HepG2 (cell line): Measurements from ENCODE around the gene TFAP2A. TPM values are rescaled to one million over a fixed set of nuclear protein-coding genes. Genes with fewer than 3 reads are reported as not detected.

ENCODE experiments used
- HOXD1 ChIP-seq: sonication (generic); formaldehyde crosslinking; IDR thresholded peaks from 2 replicates; pipeline ENCODE4 v1.5.0; 2020; ENCODE audit warnings: missing genetic modification reagents
- MAX ChIP-seq: IDR thresholded peaks from 2 replicates; pipeline ENCODE4 v1.6.1; 2012; ENCODE audit warnings: inconsistent platforms
- MTF1 ChIP-seq: sonication (generic); formaldehyde crosslinking; IDR thresholded peaks from 2 replicates; pipeline ENCODE4 v1.5.0; 2020; ENCODE audit warnings: missing genetic modification reagents
- POGK ChIP-seq: sonication (generic); formaldehyde crosslinking; conservative IDR thresholded peaks from 2 replicates; pipeline ENCODE4 v1.8.0; 2022; ENCODE audit warnings: mild to moderate bottlenecking, moderate library complexity, missing genetic modification reagents
- TCF7 ChIP-seq: sonication (generic); IDR thresholded peaks from 2 replicates; pipeline ENCODE4 v1.6.1; 2016; ENCODE audit warnings: antibody characterized with exemption, low read depth
- TFE3 ChIP-seq: IDR thresholded peaks from 2 replicates; pipeline ENCODE4 v1.6.1; 2016
- TRAFD1 ChIP-seq: sonication (generic); formaldehyde crosslinking; IDR thresholded peaks from 2 replicates; pipeline ENCODE4 v1.5.1; 2020; ENCODE audit warnings: missing genetic modification reagents, mild to moderate bottlenecking, borderline replicate concordance
- USF2 ChIP-seq, 2 experiments: sonication (generic) in 1 of 2; formaldehyde crosslinking in 1 of 2; IDR thresholded peaks; 2 replicates each; pipeline versions ENCODE4 v1.5.1 to v1.6.1; 2011 to 2020; ENCODE audit warnings: borderline replicate concordance in 1 of 2, low read depth in 1 of 2, low read length in 1 of 2, mild to moderate bottlenecking in 1 of 2, missing genetic modification reagents in 1 of 2, moderate library complexity in 1 of 2
- ZBTB8A ChIP-seq: sonication (generic); formaldehyde crosslinking; IDR thresholded peaks from 2 replicates; pipeline ENCODE4 v1.4.0; 2020; ENCODE audit warnings: mild to moderate bottlenecking, low read depth, missing genetic modification reagents, borderline replicate concordance
- ZEB1 ChIP-seq: IDR thresholded peaks from 2 replicates; pipeline ENCODE4 v1.6.1; 2012; ENCODE audit warnings: mild to moderate bottlenecking, low read depth, inconsistent platforms; ENCODE audit not compliant: insufficient replicate concordance
- ZHX2 ChIP-seq, 2 experiments: sonication (generic) in 1 of 2; formaldehyde crosslinking in 1 of 2; IDR thresholded peaks; 2 replicates each; pipeline versions ENCODE4 v1.6.1 to v1.9.0; 2014 to 2022; ENCODE audit warnings: antibody characterized with exemption in 1 of 2, borderline replicate concordance in 1 of 2, inconsistent platforms in 1 of 2, low read depth in 1 of 2, missing genetic modification reagents in 1 of 2
- ZNF160 ChIP-seq: sonication (generic); formaldehyde crosslinking; IDR thresholded peaks from 2 replicates; pipeline ENCODE4 v1.8.0; 2022; ENCODE audit warnings: mild to moderate bottlenecking, inconsistent platforms, missing genetic modification reagents
- polyA plus RNA-seq, 8 experiments: library from polyadenylated mRNA; depleted of rRNA in 3 of 8; stranded (reverse) in 7 of 8; unstranded in 1 of 8; fragments of >200 nt; fragmentation: Illumina TruSeq in 4 of 8; extraction: Trizol in 4 of 8; gene quantifications; 2 replicates each; pipeline versions ENCODE4 v1.2.1 to v1.2.3, GENCODE V29; 2011 to 2016; ENCODE audit warnings: low read depth in 4 of 8, missing spikeins in 1 of 8, mixed read lengths in 1 of 8; ENCODE audit not compliant: insufficient read depth in 1 of 8
- total RNA-seq, 5 experiments: library from RNA; depleted of rRNA; stranded (reverse); fragments of >200 nt; fragmentation: Illumina TruSeq; extraction: Trizol; gene quantifications; 2 replicates each; pipeline ENCODE4 v1.2.3, GENCODE V29; 2016; ENCODE audit warnings: low read depth in 1 of 5

Gene TFAP2A
- total and polyA plus RNA-seq, 2 of the 13 experiments (the other 11 are each of a cell fraction or from before 2014, with no cell fraction given), result not detected

- no peak for TF ChIP-seq ZHX2 (IDR thresholded peaks at IDR 0.05; ENCODE audit: low read depth)
- TF ChIP-seq ZHX2 (CRISPR knock-in tag; IDR thresholded peaks at IDR 0.05; ENCODE audit: borderline replicate concordance), result no peak
- no peak for TF ChIP-seq TRAFD1
- TF ChIP-seq TCF7, result no peak
- no peak for TF ChIP-seq ZEB1
- no peak for TF ChIP-seq HOXD1 (CRISPR knock-in tag)
- no peak for TF ChIP-seq ZBTB8A
- no peak for TF ChIP-seq POGK
- peak; percentile 50; the same call in 1 of the 2 replicates for TF ChIP-seq TFE3 (CRISPR knock-in tag)
- TF ChIP-seq MAX, result 0 out of 2 replicates have a peak, but pooled peaks have one; percentile 7
- TF ChIP-seq USF2 (IDR thresholded peaks at IDR 0.05; ENCODE audit: low read depth, low read length), result no peak
- TF ChIP-seq USF2 (CRISPR knock-in tag; IDR thresholded peaks at IDR 0.05; ENCODE audit: borderline replicate concordance), result peak; percentile 66; the same call in 1 of the 2 replicates
- TF ChIP-seq MTF1 (CRISPR knock-in tag), result no peak
- TF ChIP-seq ZNF160 (CRISPR knock-in tag), result no peak
These were observed 26.3 kb upstream of the TFAP2A start (continued) for GRCh38 chr6:10441004-10441654.
